Endothelial cell (in vitro differentiated cells): ENCODE results near the gene ARX. TPM values are rescaled to one million over a fixed set of nuclear protein-coding genes. Genes with fewer than 3 reads are reported as not detected.

Experiments used
- DNase-seq: peaks from one replicate; pipeline ENCODE4 v3.0.0; 2021; ENCODE audit warnings: low spot score
- H3K27ac Mint-ChIP-seq: one replicate; pipeline ENCODE4 v1.8.0; 2021; ENCODE audit warnings: mixed read lengths, inconsistent platforms; ENCODE audit not compliant: unreplicated experiment
- H3K27me3 Mint-ChIP-seq: one replicate; pipeline ENCODE4 v1.8.0; 2021; ENCODE audit warnings: mild to moderate bottlenecking, moderate library complexity, mixed read lengths, inconsistent platforms; ENCODE audit not compliant: unreplicated experiment
- H3K36me3 Mint-ChIP-seq: one replicate; pipeline ENCODE4 v1.8.0; 2021; ENCODE audit warnings: mild to moderate bottlenecking, low read depth, mixed read lengths, inconsistent platforms; ENCODE audit not compliant: unreplicated experiment
- H3K4me1 Mint-ChIP-seq: one replicate; pipeline ENCODE4 v1.8.0; 2021; ENCODE audit warnings: mild to moderate bottlenecking, mixed read lengths, inconsistent platforms; ENCODE audit not compliant: unreplicated experiment
- H3K4me3 Mint-ChIP-seq: one replicate; pipeline ENCODE4 v1.8.0; 2021; ENCODE audit warnings: mild to moderate bottlenecking, mixed read lengths, inconsistent platforms; ENCODE audit not compliant: unreplicated experiment
- H3K9me3 Mint-ChIP-seq: one replicate; pipeline ENCODE4 v1.8.0; 2021; ENCODE audit warnings: mixed read lengths, inconsistent platforms; ENCODE audit not compliant: unreplicated experiment
- total RNA-seq: library from RNA; stranded (reverse); fragmentation: NEBNext Ultra II Directional; extraction: Animal tissue kit (Norgen Biotek cat#: 25700); gene quantifications from one replicate; pipeline ENCODE4 v1.2.1, GENCODE V29; 2021; ENCODE audit not compliant: unreplicated experiment
- TF ChIP-seq, protein P1 (sequence below): fragments of 200-600 bp; sonication (generic); IDR thresholded peaks from one replicate; pipeline ENCODE4 v1.5.0; 2021; ENCODE audit warnings: antibody characterized with exemption; ENCODE audit not compliant: unreplicated experiment

The ARX gene
- total RNA-seq, 1 donor from 2014 or later: not detected

DNA sequence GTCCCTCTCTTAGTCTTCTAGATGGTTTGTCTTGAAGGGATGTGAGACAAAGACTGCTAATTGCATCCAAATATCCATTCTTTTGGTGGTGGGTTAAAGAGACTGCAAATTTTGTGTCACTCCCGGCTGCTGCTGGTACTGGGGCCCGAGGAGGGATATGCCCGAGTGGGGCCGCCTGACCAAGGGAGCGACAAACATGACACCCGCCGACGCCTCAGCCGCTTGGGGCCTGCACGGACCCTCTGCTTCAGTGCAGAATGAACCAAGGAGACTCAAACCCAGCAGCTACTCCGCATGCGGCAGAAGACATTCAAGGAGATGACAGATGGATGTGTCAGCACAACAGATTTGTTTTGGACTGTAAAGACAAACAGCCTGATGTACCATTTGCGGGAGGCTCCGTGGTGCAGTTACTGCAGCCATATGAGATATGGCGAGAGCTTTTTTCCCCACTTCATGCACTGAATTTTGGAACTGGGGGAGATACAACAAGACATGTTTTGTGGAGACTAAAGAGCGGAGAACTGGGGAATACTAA lies 13.6 kb upstream of the ARX start:
- Mint-ChIP-seq H3K9me3 (no peaks in the 10 kb centered on the region), H3K27ac (no peak overlapping the region), H3K27me3 (peaks cover 2% of the 10 kb centered on the region), H3K4me1 (no peaks in the 10 kb centered on the region), H3K36me3 (no peaks in the 10 kb centered on the region), H3K4me3 (no peak overlapping the region)
- DNase-seq: no peak
- TF ChIP-seq, protein P1, sequence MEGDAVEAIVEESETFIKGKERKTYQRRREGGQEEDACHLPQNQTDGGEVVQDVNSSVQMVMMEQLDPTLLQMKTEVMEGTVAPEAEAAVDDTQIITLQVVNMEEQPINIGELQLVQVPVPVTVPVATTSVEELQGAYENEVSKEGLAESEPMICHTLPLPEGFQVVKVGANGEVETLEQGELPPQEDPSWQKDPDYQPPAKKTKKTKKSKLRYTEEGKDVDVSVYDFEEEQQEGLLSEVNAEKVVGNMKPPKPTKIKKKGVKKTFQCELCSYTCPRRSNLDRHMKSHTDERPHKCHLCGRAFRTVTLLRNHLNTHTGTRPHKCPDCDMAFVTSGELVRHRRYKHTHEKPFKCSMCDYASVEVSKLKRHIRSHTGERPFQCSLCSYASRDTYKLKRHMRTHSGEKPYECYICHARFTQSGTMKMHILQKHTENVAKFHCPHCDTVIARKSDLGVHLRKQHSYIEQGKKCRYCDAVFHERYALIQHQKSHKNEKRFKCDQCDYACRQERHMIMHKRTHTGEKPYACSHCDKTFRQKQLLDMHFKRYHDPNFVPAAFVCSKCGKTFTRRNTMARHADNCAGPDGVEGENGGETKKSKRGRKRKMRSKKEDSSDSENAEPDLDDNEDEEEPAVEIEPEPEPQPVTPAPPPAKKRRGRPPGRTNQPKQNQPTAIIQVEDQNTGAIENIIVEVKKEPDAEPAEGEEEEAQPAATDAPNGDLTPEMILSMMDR: no peak

DNA sequence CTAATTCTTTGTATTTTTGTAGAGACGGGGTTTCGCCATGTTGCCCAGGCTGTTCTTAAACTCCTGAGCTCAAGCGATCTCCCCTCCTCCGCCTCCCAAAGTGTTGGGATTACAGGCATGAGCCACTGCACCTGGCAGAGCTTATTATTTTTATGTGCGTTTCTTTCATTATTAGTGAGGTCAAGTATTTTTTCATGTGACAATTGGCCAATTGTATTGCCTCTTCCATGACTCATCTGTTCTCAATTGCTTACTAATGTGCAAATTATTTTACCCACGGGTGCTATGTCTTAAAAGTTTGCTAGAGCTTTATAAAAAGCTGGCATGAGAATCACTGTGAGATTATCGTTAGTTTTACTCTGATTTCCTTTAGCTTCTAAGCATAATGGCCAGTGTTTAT lies 13.0 kb upstream of the ARX start:
- no peak overlapping the region for H3K4me3 Mint-ChIP-seq

DNA sequence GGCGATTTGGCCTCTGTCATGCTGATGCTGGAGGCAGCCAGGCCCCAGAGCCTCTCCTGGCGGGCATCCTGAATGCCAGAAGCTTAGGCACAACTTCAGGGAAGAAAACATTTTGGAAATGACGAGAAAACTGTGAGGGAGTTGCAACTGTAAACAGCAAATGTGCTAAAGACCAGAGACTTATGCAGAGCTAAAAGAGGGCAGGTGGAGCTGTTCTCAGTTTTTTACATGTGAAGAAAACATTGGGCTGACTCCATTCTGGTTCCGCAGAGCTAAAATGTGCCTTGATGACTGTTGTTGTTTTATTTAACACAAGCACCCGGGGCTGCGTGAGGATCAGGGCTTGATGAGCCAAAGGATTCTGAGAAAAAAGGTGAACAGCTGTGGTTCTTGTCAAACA lies 10.8 kb upstream of the ARX start:
- no peaks in the 10 kb centered on the region for H3K36me3 Mint-ChIP-seq
- TF ChIP-seq, protein P1: no peak
- no peak overlapping the region for H3K4me3 Mint-ChIP-seq
- peaks cover under 1% of the 10 kb centered on the region for H3K4me1 Mint-ChIP-seq
- DNase-seq: no peak
- H3K27ac Mint-ChIP-seq: no peak overlapping the region
- no peaks in the 10 kb centered on the region for H3K9me3 Mint-ChIP-seq
- H3K27me3 Mint-ChIP-seq: peaks cover 3% of the 10 kb centered on the region

More for the DNA sequence above, 13.0 kb upstream of the ARX start:
- Mint-ChIP-seq H3K27me3 (peaks cover 2% of the 10 kb centered on the region), H3K4me1 (no peaks in the 10 kb centered on the region), H3K36me3 (no peaks in the 10 kb centered on the region), H3K9me3 (no peaks in the 10 kb centered on the region), H3K27ac (no peak overlapping the region)
- no peak for DNase-seq
- TF ChIP-seq, protein P1: no peak

DNA sequence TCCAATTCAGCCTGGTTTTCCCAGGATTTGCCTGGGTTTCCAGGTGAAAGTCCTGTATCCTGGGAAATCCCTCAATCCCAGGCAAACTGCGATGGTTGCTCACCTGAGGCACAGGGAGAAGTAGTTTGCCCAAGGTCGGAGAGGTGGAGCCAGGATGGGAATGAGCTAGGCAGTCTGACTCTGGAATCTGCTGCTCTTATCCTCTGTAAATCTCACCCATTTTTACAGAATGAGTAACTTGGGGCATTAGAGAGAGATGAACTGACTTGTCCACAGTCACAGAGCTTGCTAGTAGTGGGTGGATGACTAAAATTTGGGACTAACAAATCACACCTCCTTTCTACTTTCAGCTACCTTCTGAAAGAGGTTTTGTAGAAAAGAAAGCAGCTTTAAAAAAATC lies 9.8 kb upstream of the ARX start:
- TF ChIP-seq, protein P1: no peak
- Mint-ChIP-seq H3K27ac (no peak overlapping the region), H3K27me3 (peaks cover 3% of the 10 kb centered on the region), H3K9me3 (no peaks in the 10 kb centered on the region), H3K36me3 (no peaks in the 10 kb centered on the region), H3K4me3 (no peak overlapping the region), H3K4me1 (peaks cover 2% of the 10 kb centered on the region)
- DNase-seq: no peak

DNA sequence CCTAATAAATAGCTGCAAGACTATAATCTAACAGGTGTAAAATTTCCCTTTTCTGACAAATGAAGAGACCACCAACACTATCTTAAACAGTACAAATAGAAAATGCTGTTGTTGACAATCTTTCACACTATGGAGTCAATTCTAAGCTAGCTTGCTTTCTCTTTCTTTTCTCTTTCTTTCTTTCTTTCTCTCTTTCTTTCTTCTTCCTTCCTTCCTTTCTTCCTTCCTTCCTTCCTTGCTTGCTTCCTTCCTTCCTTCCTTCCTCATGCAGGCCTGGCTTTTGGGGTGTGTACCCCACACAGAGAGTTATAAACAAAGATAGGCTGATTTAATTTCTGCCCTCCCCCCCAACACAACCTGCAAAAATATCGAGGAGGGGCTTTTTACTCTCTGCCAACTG lies 8.1 kb upstream of the ARX start:
- H3K4me3 Mint-ChIP-seq: no peak overlapping the region
- TF ChIP-seq, protein P1: no peak
- H3K36me3 Mint-ChIP-seq: no peaks in the 10 kb centered on the region
- H3K9me3 Mint-ChIP-seq: no peaks in the 10 kb centered on the region
- peaks cover 9% of the 10 kb centered on the region for H3K27me3 Mint-ChIP-seq
- DNase-seq: no peak
- H3K4me1 Mint-ChIP-seq: peaks cover 3% of the 10 kb centered on the region
- H3K27ac Mint-ChIP-seq: no peak overlapping the region
